ENCODE results near the gene ITPR3.
"Not testable (repeated sequence)": the region's sequence is repeated elsewhere in the genome, so short reads cannot be mapped to it uniquely, and the experiment has no call there.

ITPR3 gene

GRCh38 chr6:33591424-33592032, 29.6 kb upstream of the ITPR3 start:
- DNase-seq = no peak

- DNase-seq = no peak
Measured at GRCh38 chr6:33592280-33592594, 28.9 kb upstream of the ITPR3 start.

- peak; percentile 55 to 58 for DNase-seq
Measured at GRCh38 chr6:33592595-33593413, 28.3 kb upstream of the ITPR3 start.

GRCh38 chr6:33593414-33593727, 27.8 kb upstream of the ITPR3 start:
- no peak for DNase-seq

- DNase-seq = no peak
Measured at GRCh38 chr6:33595001-33595846, 25.9 kb upstream of the ITPR3 start.

- DNase-seq = not testable (repeated sequence)
Measured at GRCh38 chr6:33596894-33597293, 24.2 kb upstream of the ITPR3 start.

GRCh38 chr6:33597551-33598322, 23.4 kb upstream of the ITPR3 start:
- no peak for DNase-seq

GRCh38 chr6:33599413-33599938, 21.6 kb upstream of the ITPR3 start:
- no peak for DNase-seq

GRCh38 chr6:33600761-33601160, 20.4 kb upstream of the ITPR3 start:
- no peak for DNase-seq

GRCh38 chr6:33602180-33602579, 18.9 kb upstream of the ITPR3 start:
- DNase-seq = no peak

GRCh38 chr6:33604941-33605854, 15.9 kb upstream of the ITPR3 start:
- no peak for DNase-seq

- DNase-seq = no peak
Measured at GRCh38 chr6:33606642-33607041, 14.5 kb upstream of the ITPR3 start.

- no peak for DNase-seq
Measured at GRCh38 chr6:33607126-33607783, 13.9 kb upstream of the ITPR3 start.

GRCh38 chr6:33607784-33608161, 13.3 kb upstream of the ITPR3 start:
- peak; percentile 46 to 51 for DNase-seq

GRCh38 chr6:33609019-33609418, 12.1 kb upstream of the ITPR3 start:
- DNase-seq = no peak

- DNase-seq = no peak
Measured at GRCh38 chr6:33609528-33609927, 11.6 kb upstream of the ITPR3 start.

- no peak for DNase-seq
Measured at GRCh38 chr6:33610067-33610466, 11.1 kb upstream of the ITPR3 start.

GRCh38 chr6:33610779-33611732, 10.1 kb upstream of the ITPR3 start:
- DNase-seq = no peak

GRCh38 chr6:33613146-33613794, 7.9 kb upstream of the ITPR3 start:
- no peak for DNase-seq

- no peak for DNase-seq
Measured at GRCh38 chr6:33613795-33614168, 7.3 kb upstream of the ITPR3 start.
